Coronary artery (tissue), 2 donors: Measurements from ENCODE around the gene EFNA5.

ENCODE experiments used
- DNase-seq: peaks from one replicate; pipeline ENCODE4 v3.0.0-alpha.2; 2017; ENCODE audit warnings: low spot score
- H3K27ac ChIP-seq, 2 donors: fragments of 200-600 bp; sonication (generic); one replicate each; pipeline ENCODE4 v1.5.1; 2016 to 2019
- H3K4me3 ChIP-seq: fragments of 200-600 bp; sonication (generic); 2 replicates; pipeline ENCODE4 v1.5.1; 2016; ENCODE audit warnings: mild to moderate bottlenecking, moderate library complexity
- TF ChIP-seq, protein P1 (sequence below): fragments of 200-600 bp; sonication (generic); IDR thresholded peaks from one replicate; pipeline ENCODE4 v1.5.1; 2019; ENCODE audit warnings: antibody characterized with exemption

Gene EFNA5

DNA sequence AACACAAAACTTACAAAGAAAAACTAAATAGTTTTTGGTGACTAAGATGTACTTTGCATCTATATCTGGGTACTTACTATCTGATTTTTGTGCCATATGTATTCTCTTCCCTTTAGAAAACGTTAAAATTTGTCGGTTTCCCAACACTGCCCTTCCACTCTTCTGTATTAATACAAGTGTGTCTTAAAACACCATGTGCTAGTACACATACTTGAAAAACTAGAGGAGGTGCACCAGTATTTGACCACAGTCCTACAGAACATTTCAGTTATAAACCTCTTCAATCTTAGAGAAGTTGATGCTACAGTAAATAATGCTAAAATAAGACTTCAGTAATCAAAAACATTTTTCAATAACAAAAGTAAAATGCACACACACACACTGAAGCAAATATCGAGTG lies 251.2 kb downstream of the EFNA5 start:
- TF ChIP-seq, protein P1, sequence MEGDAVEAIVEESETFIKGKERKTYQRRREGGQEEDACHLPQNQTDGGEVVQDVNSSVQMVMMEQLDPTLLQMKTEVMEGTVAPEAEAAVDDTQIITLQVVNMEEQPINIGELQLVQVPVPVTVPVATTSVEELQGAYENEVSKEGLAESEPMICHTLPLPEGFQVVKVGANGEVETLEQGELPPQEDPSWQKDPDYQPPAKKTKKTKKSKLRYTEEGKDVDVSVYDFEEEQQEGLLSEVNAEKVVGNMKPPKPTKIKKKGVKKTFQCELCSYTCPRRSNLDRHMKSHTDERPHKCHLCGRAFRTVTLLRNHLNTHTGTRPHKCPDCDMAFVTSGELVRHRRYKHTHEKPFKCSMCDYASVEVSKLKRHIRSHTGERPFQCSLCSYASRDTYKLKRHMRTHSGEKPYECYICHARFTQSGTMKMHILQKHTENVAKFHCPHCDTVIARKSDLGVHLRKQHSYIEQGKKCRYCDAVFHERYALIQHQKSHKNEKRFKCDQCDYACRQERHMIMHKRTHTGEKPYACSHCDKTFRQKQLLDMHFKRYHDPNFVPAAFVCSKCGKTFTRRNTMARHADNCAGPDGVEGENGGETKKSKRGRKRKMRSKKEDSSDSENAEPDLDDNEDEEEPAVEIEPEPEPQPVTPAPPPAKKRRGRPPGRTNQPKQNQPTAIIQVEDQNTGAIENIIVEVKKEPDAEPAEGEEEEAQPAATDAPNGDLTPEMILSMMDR: no peak
- DNase-seq: no peak
- Histone ChIP-seq H3K27ac (no peak overlapping the region), H3K4me3 (no peak overlapping the region)

DNA sequence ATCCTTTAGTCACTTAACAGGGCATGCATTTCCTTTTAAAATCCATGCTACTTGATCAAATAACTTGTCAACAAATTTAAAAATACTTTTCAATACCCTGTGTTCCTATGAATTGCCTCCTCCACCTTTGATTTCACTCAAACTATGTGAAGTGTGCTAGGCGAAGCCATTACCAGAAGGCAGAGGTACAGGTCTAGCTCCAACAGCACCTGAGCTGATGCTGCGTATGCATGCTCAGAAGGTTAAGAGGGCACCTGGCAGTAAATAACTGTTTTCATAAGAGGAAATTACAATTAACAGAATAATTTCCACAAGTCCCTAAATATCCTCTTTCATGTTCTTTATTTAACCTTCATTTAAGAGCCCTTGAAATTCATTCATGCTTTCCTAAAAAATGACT lies 251.8 kb downstream of the EFNA5 start:
- no peak for DNase-seq
- TF ChIP-seq, protein P1: no peak
- H3K27ac ChIP-seq: no peak overlapping the region
- no peak overlapping the region for H3K4me3 ChIP-seq

DNA sequence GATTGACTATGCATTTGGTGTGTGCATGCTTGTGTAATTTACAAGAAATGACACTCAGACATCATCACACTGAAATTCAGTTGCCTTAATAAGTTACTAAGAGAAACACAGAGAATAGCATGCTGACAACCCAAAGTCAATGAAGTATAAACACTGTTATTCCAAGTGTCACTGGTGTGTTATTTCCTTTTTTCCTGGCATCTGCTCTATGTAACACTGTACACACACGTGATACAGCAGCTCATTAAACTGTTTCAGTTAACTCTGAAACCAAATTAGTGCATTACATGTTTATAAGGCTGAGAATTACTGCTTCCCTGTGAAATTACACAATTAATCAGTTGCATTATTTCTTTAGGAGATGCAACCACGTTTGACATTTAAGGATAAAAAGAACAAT lies 252.7 kb downstream of the EFNA5 start:
- DNase-seq: no peak
- no peak overlapping the region for H3K27ac ChIP-seq
- H3K4me3 ChIP-seq: no peak overlapping the region
- TF ChIP-seq, protein P1: no peak

DNA sequence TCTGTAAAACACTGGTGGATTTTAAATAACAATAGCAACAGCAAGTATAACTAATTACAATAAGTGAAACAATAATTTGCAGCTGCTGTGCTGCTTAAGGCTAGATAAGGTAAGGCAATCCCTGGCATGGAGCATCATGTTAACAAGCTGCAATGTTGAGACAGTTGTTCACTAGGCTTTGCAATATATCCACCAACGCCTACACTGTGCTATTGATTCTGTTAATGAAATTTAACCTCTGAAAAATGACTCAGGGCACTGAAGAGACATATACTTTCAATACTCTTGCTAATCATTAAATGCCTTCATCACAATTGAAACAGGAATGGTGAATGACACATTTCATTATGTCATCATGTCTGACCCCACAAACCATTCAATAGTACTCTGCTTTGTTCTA lies 255.0 kb downstream of the EFNA5 start:
- H3K4me3 ChIP-seq: no peak overlapping the region
- no peak for DNase-seq
- TF ChIP-seq, protein P1: no peak
- no peak overlapping the region for H3K27ac ChIP-seq

DNA sequence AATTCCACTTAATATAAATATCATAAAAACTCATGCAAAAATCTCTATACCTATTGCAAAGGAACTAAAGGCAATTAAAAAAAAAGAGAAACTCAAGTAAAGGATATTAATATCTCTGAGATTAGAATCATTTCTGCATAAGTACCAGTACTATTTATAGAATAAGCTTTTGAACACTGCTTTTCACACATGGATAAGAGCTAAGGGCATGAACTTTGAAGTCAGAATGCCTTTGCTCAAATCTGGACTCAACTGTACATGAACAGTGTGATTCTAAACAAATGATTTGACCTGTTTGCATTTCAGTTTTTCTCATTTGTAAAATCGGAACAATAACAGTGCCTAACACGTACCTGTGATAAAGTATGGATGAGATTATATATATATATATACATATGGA lies 255.9 kb downstream of the EFNA5 start:
- Histone ChIP-seq H3K27ac (no peak overlapping the region), H3K4me3 (no peak overlapping the region)
- TF ChIP-seq, protein P1: no peak
- DNase-seq: no peak

DNA sequence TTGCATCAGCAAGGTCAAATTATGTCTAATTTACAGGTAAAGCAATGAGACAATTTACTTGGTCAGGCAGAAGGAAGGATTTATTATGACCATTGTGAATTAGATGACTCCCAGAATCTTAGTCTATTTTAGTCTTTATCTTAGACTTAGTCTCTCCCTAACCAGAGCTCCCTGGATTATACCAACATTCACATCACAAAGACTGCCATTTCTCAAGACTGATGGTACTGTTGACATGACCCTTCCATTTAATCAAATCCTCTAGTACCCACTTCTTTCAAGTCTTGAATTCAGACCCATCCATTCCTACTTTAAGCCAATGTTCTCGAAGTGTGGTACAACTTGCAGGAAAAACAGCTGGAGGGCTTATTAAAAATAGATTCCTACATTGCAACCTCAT lies 257.0 kb downstream of the EFNA5 start:
- no peak for DNase-seq
- Histone ChIP-seq H3K4me3 (no peak overlapping the region), H3K27ac (no peak overlapping the region)
- TF ChIP-seq, protein P1: no peak

DNA sequence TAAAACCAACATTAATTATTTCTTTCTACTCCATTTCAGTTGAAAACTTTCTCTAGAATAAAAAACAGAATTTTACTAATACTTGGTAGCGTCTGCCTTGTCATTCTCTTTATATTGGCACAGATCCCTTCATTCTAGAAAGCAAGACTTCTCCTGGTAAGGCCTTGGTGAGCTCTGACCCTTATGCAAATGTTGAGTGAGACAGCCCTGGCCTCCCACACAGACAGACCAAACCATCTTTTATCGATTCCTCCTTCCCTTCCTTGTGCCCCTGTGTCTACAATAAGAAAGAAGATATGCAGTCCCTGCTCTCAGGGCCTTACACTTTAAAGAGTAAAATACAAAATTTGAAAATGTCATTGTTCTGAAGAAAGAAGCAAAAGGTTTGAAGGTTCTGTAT lies 262.2 kb downstream of the EFNA5 start:
- TF ChIP-seq, protein P1: no peak

More for the DNA sequence above, 262.2 kb downstream of the EFNA5 start:
- no peak for DNase-seq
- H3K27ac ChIP-seq: no peak overlapping the region
- no peak overlapping the region for H3K4me3 ChIP-seq
